Measurements from ENCODE around the gene HACD3. TPM values are rescaled to one million over a fixed set of nuclear protein-coding genes. Genes with fewer than 3 reads are reported as not detected.

Gene HACD3
- total and polyA plus RNA-seq, 2 of the 13 experiments (the other 11 are each of a cell fraction or from before 2014, with no cell fraction given) = 73.6 to 161 TPM

DNA sequence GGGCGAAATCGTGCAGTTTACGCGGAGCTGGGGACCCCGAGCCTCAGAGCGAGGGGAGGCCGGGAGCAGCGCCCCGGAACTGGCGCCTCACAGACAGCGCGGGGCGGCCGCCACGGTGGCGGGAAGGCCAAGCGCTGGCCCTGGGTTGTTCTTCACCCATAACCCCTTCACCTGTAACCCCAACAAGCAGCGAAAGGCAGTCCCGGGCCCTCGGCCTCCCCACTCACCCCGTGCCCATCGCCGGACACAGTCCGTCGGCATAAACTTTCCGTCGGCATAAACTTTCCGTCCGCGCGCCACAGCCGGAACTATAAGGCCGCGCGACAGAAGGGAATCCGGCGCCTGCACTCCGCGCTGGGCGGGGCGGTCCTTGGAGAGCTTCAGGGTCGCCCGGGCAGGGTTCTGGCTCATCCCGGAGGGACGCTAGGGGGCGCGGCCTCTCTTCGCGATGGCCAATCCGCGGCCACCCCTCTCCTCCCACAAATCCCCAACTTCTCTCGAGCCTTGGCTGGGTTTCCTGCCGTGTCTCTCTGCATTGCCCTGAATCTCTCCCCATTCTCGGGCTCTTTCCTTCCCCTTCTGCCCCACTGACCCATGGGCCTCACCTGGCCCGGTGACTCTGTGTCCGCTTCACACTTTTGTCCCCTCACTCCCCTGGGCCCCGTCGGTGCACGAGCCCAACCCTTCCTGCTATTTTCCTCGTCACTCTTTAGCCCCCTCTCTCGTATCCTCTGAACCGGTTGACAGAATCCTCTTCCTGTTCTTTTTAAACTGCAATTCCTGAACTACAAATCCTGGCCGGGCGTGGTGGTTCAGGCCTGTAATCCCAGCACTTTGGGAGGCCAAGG lies 80.8 kb downstream of the HACD3 start, which contains the start of gene INTS14 (continued):
- TF ChIP-seq, protein P1, sequence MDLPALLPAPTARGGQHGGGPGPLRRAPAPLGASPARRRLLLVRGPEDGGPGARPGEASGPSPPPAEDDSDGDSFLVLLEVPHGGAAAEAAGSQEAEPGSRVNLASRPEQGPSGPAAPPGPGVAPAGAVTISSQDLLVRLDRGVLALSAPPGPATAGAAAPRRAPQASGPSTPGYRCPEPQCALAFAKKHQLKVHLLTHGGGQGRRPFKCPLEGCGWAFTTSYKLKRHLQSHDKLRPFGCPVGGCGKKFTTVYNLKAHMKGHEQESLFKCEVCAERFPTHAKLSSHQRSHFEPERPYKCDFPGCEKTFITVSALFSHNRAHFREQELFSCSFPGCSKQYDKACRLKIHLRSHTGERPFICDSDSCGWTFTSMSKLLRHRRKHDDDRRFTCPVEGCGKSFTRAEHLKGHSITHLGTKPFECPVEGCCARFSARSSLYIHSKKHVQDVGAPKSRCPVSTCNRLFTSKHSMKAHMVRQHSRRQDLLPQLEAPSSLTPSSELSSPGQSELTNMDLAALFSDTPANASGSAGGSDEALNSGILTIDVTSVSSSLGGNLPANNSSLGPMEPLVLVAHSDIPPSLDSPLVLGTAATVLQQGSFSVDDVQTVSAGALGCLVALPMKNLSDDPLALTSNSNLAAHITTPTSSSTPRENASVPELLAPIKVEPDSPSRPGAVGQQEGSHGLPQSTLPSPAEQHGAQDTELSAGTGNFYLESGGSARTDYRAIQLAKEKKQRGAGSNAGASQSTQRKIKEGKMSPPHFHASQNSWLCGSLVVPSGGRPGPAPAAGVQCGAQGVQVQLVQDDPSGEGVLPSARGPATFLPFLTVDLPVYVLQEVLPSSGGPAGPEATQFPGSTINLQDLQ (CRISPR knock-in tag; IDR thresholded peaks at IDR 0.05) = no peak
- peak; percentile 87; the same call in 1 of the 2 replicates for TF ChIP-seq ZNF891 (CRISPR knock-in tag; IDR thresholded peaks at IDR 0.05)
- TF ChIP-seq, protein P2, sequence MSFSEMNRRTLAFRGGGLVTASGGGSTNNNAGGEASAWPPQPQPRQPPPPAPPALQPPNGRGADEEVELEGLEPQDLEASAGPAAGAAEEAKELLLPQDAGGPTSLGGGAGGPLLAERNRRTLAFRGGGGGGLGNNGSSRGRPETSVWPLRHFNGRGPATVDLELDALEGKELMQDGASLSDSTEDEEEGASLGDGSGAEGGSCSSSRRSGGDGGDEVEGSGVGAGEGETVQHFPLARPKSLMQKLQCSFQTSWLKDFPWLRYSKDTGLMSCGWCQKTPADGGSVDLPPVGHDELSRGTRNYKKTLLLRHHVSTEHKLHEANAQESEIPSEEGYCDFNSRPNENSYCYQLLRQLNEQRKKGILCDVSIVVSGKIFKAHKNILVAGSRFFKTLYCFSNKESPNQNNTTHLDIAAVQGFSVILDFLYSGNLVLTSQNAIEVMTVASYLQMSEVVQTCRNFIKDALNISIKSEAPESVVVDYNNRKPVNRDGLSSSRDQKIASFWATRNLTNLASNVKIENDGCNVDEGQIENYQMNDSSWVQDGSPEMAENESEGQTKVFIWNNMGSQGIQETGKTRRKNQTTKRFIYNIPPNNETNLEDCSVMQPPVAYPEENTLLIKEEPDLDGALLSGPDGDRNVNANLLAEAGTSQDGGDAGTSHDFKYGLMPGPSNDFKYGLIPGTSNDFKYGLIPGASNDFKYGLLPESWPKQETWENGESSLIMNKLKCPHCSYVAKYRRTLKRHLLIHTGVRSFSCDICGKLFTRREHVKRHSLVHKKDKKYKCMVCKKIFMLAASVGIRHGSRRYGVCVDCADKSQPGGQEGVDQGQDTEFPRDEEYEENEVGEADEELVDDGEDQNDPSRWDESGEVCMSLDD (CRISPR knock-in tag; IDR thresholded peaks at IDR 0.05; ENCODE audit: borderline replicate concordance) = peak; percentile 91
- peak; percentile 26; the same call in 1 of the 2 replicates for TF ChIP-seq ZNF446 (CRISPR knock-in tag; IDR thresholded peaks at IDR 0.05)
- TF ChIP-seq ZNF788 (CRISPR knock-in tag; IDR thresholded peaks at IDR 0.05; ENCODE audit: borderline replicate concordance) = peak; percentile 99
- TF ChIP-seq, protein P3, sequence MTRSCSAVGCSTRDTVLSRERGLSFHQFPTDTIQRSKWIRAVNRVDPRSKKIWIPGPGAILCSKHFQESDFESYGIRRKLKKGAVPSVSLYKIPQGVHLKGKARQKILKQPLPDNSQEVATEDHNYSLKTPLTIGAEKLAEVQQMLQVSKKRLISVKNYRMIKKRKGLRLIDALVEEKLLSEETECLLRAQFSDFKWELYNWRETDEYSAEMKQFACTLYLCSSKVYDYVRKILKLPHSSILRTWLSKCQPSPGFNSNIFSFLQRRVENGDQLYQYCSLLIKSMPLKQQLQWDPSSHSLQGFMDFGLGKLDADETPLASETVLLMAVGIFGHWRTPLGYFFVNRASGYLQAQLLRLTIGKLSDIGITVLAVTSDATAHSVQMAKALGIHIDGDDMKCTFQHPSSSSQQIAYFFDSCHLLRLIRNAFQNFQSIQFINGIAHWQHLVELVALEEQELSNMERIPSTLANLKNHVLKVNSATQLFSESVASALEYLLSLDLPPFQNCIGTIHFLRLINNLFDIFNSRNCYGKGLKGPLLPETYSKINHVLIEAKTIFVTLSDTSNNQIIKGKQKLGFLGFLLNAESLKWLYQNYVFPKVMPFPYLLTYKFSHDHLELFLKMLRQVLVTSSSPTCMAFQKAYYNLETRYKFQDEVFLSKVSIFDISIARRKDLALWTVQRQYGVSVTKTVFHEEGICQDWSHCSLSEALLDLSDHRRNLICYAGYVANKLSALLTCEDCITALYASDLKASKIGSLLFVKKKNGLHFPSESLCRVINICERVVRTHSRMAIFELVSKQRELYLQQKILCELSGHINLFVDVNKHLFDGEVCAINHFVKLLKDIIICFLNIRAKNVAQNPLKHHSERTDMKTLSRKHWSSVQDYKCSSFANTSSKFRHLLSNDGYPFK (CRISPR knock-in tag; IDR thresholded peaks at IDR 0.05; ENCODE audit: borderline replicate concordance) = peak; percentile 79; the same call in 1 of the 2 replicates
- TF ChIP-seq MAFK (conservative IDR thresholded peaks at IDR 0.05 in 1 of 2, IDR thresholded peaks at IDR 0.05 in 1 of 2; ENCODE audit: low read length in 2 of 2) = no peak
- TF ChIP-seq ZNF121 (CRISPR knock-in tag; IDR thresholded peaks at IDR 0.05) = no peak; the same call in 1 of the 2 replicates
- TF ChIP-seq IKZF1 (IDR thresholded peaks at IDR 0.05) = no peak
- TF ChIP-seq, protein P4, sequence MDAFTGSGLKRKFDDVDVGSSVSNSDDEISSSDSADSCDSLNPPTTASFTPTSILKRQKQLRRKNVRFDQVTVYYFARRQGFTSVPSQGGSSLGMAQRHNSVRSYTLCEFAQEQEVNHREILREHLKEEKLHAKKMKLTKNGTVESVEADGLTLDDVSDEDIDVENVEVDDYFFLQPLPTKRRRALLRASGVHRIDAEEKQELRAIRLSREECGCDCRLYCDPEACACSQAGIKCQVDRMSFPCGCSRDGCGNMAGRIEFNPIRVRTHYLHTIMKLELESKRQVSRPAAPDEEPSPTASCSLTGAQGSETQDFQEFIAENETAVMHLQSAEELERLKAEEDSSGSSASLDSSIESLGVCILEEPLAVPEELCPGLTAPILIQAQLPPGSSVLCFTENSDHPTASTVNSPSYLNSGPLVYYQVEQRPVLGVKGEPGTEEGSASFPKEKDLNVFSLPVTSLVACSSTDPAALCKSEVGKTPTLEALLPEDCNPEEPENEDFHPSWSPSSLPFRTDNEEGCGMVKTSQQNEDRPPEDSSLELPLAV (CRISPR knock-in tag; conservative IDR thresholded peaks at IDR 0.05; ENCODE audit: low read depth) = no peak
- TF ChIP-seq TBX3 (IDR thresholded peaks at IDR 0.05; ENCODE audit: borderline replicate concordance) = no peak
- TF ChIP-seq ZEB1 (IDR thresholded peaks at IDR 0.05; ENCODE audit: insufficient replicate concordance, low read depth) = peak; percentile 70
- TF ChIP-seq, protein P5, sequence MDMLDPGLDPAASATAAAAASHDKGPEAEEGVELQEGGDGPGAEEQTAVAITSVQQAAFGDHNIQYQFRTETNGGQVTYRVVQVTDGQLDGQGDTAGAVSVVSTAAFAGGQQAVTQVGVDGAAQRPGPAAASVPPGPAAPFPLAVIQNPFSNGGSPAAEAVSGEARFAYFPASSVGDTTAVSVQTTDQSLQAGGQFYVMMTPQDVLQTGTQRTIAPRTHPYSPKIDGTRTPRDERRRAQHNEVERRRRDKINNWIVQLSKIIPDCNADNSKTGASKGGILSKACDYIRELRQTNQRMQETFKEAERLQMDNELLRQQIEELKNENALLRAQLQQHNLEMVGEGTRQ (IDR thresholded peaks at IDR 0.05; ENCODE audit: low read depth, low read length) = no peak
- TF ChIP-seq, protein P5 (CRISPR knock-in tag; IDR thresholded peaks at IDR 0.05; ENCODE audit: borderline replicate concordance) = peak; percentile 45; the same call in 1 of the 2 replicates

All from HepG2 (cell line).